NCI-H1105 (cell line): ENCODE data around the gene BST1.
"Not testable (repeated sequence)": the region's sequence is repeated elsewhere in the genome, so short reads cannot be mapped to it uniquely, and the experiment has no call there.

Experiments used
- DNase-seq: peaks from one replicate; lab custom pipeline; 2025; lab: John Stamatoyannopoulos, UW

Gene BST1

DNA sequence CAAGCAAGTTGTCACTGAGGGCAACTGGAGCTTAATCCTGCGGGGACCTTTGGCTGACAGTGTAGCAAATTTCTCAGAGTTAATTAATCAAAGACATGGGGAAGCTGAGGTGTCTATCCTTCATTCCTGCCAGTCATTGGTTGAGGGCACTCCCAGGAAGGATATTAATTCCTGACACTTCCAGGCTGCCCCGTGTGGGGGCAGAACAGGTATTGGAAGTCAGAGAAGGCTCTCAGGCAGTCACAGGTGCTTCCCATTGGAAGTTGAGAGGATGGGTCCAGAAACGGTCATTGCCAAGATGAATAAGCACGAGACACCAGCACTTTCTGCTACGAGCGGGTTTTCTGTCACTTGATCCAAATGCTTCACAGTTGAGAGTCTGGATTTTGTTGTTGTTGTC is 46.1 kb downstream of the BST1 start:
- no peak for DNase-seq

DNA sequence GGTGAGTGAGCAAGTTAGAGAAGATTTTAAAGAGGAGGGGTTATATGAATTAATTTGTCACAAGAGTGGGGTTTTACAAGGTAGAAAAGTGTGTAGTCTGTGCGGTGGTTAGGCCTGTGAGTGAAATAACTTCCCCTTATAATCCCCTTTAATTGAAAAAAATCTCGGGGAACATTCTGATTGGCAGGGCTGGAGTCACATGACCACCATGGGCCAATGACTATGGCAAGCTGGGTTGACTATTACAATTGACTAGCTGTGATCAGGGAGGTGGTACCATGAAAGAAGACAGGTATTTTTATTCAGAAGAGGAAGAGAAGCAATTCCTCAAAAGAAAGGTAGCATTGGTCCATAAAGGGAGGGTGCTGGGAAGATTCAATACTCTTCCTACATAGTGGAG is 48.3 kb downstream of the BST1 start:
- no peak for DNase-seq

DNA sequence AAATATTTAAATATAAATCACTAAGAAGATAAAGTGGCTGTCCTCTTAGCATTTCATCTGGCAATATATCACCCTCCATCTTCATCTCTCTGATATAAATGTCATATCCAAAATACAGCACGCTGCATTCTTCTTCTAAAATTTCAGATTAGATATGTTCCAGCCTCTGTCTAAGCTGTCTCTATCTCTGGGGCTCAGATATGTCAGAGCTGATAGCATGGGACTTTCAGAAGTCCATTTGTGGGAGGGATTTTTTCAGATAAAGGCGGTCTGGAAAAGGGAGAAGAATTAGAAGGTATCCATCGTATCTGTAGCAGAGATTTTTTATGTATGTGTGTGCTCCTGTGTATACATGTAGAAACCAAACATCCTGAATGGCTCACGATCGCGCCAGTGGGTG is 50.2 kb downstream of the BST1 start:
- DNase-seq, result no peak

DNA sequence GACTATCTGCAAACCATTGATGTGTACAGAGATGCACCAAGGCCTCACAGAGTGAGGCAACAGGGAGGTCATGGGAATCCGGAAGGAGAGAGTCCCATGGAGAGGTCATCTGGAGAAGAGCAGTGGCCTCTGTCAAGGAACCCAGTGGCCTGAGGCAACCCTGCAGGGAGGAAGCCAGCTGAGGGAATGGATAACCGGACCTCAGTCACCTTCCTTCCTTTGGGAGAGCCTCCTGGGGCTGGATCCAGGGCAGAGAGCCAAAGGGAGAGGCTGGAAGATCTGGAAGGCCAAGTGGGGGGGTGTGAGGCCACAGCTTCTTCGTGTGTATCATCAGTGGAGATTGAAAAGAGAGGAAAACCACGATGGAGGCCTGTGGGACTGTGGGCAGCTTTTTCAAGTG is 50.9 kb downstream of the BST1 start:
- no peak for DNase-seq

DNA sequence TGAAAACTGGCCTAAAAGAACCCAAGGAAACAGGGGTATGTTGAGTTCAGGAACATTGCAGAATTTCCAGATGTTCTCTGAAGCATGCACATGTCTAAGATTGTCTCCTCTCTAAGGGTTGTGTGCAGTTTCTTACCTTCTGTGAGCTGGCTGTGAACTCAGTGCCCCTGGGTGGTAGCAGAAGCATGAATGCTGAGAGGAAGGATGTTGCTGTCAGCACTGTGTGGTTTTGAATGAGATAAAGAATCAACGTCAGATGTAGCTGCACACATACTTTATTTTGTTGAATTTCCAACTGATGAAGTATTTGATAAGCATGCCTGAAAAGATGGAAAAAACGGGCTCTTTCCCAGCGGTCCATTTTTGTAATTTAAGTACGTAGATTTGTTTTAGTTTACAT is 51.5 kb downstream of the BST1 start:
- no peak for DNase-seq

DNA sequence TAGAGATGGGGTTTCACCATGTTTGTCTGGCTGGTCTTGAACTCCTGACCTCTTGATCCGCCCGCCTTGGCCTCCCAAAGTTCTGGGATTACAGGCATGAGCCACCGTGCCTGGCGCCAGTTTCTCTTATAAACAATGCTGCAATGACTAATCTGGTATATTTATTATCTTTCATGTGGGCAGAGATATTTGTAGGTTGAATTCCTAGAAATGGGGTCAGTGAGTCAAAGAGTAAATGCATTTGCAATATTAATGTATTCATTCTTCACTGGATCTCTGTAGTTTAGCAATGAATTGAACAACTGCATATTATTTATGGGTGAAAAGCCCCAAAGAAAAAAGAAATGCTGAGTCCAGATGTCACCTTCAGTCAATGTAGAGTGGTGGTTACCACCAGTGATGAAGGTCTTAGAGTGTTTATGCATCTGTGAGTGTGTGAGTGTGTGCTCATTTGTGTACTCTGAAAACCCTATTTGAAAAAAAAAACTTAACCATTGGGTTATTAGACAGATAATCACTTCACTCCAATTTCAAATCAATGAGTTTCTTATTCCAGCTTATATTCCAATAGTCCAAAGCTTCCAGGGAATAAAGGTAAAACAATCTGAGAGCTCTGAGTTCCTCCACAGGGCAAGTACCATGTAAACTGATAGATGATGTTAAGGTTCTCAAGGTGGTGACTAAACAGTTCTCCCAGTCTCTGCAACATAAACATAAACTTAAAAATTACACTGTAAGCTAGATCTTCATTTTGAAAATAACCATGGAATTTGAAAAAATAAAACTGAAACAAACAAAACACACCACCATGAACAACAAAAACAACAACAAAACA is 52.7 kb downstream of the BST1 start:
- no peak for DNase-seq

DNA sequence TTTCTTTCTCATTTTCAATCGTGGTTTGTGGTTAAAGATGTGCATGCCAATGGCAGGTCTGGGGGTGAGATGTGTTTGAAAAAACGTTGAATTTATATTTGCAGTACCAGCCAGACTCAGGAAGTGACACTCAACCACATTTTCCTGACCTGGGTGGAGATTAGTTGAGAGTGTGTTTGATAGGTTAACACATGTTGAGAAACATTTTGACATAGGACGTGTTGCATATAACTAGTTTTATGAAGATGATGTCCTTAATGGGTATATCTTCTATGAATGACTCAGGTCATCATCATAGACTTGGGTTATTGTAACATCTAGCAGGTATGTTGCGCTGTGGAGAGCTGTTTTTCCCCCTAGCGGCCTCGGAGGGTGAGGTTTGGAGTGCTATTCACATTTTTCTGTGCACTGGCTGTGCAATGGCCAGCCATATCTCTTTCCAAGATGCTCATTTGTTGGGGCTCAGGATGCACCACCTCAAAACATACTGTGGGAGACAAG is 53.5 kb downstream of the BST1 start:
- DNase-seq, result no peak

DNA sequence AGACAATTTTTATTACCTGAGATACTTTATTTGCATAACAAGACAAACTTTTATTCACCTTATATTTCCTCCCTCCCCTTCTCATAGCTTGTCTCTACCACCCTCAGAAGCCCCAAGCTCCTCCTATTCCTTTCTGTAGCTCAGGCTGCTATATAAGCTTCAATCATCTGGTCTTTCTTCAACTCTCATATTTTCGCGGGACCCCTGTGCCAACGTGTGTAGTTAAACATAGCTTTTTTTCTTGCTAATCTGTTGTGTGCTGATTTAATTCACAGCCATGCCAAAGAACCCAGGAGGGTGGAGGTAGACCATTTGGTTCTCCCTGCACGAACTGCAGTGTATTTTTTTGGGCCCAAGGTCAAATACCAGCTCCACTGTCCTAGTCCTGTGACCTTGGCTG is 54.2 kb downstream of the BST1 start:
- DNase-seq, result no peak

DNA sequence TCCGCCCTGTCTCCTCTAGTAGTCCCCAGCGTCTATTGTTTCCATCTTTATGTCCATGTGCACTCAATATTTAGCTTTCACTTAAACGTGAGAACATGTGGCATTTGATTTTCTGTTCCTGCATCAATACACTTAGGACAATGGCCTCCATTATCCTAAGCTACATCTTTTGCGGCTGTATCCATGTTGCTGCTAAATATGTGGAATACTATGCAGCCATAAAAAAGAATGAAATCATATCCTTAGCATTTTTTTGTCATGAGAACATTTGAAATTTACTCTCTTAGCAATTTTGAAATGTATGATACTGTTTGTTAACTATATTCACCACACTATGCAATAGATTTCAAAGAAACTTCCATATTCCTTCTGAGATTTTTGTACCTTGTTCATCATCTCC is 55.4 kb downstream of the BST1 start:
- no peak for DNase-seq

DNA sequence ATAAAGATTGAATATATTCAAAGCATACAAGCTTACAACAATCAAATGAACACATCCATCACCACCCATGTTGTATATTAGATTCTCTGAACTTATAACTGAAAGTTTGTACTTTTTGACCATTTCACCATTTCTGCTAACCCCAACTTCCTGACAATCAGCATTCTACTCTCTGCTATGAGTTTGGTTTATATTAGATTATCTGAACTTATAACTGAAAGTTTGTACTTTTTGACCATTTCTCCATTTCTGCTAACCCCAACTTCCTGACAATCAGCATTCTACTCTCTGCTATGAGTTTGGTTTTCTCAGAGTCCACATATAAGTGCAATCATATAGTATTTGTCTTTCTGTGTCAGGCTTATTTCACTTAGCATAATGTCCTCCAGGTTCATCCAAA is 59.6 kb downstream of the BST1 start:
- not testable (repeated sequence) for DNase-seq

DNA sequence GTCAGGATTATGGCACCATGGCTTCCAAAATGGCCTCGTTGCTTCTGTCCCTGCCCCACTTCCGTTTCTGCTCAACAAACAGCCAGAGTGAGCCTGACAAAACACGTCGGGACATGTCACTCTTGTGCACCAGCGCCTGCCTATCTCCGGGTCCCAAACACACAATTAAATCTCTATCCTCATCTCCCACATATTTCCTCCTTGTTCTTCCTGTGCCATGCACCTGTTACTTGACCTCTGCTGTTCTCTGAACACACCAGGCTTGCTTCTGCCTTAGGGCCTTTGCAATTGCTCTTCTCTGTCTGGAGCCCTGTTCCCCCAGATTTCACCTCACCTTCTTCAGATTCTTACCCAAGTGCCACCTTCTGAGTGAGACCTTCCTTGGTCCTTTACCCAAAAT is 62.5 kb downstream of the BST1 start:
- DNase-seq, result no peak

DNA sequence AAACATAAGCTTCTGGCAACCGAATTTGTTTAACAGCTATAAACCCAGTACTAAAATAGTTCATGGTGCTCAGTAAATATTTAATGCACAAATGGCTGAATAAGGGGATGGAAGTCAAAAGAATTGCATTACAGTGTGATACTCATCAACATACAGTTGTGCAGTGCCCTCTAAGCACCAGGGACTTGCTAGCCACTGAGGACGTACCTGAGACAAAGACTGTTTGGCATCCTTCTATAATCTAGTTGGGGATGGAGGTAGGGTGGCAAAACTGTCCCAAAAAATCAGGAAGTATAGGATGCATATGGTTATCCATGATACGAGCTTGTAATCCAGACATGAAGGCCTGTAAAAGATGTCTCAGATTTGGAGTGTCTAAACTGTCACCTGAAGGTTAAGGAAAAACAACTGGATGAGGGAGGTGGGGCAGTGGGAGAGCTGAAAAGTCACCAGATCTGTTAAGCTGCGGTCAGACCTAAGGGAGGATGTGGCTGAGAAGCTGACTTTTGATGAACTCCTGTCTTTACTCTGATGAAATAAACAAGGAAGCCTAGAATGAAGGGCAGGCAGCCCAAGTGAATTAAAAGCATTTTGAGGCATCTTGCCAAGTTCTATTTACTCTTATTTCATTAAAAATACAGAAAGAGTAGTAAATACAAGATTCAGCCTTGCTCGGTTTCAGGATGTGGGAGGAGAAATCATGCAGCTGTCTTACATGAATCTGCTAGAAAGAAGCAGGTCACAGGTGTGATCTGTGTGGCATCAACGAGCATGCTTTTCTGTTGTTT is 63.2 kb downstream of the BST1 start:
- no peak for DNase-seq

DNA sequence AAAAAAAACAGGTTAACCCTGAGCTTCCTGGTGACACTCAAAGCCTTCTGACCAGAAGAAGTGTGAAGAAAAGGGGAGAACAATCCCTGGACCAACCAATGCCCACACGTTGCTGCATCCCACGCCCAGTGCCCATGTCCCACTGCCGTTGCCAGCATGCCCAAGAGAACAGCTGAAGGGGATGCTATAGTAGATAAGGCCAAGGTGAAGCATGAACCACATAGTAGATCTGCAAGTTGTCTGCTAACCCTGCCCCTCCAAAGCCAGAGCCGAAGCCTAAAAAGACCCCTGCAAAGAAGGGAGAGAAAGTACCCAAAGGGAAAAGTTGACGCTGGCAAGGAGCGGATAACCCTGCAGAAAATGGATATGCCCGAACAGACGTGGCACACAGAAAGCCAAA is 64.0 kb downstream of the BST1 start:
- DNase-seq, result no peak

DNA sequence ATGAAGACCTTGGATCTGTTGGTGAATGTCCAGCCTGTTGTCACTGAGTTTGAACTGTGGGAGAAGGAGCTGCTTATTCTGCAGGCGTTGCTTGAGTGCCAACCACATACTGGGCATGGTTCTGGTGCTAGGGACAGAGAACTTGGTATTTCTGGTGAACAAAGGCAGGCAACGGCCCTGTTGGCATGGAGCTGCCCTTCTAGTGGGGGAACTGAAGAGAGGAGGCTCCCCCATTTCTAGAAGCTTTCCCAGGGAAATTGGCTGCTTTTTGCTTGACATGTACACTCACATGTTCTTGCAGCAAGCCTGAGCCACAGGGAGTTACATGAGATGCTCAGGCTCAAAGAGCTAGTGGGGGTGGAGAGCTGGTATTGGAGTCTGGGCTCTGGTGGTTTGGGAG is 66.3 kb downstream of the BST1 start:
- no peak for DNase-seq

DNA sequence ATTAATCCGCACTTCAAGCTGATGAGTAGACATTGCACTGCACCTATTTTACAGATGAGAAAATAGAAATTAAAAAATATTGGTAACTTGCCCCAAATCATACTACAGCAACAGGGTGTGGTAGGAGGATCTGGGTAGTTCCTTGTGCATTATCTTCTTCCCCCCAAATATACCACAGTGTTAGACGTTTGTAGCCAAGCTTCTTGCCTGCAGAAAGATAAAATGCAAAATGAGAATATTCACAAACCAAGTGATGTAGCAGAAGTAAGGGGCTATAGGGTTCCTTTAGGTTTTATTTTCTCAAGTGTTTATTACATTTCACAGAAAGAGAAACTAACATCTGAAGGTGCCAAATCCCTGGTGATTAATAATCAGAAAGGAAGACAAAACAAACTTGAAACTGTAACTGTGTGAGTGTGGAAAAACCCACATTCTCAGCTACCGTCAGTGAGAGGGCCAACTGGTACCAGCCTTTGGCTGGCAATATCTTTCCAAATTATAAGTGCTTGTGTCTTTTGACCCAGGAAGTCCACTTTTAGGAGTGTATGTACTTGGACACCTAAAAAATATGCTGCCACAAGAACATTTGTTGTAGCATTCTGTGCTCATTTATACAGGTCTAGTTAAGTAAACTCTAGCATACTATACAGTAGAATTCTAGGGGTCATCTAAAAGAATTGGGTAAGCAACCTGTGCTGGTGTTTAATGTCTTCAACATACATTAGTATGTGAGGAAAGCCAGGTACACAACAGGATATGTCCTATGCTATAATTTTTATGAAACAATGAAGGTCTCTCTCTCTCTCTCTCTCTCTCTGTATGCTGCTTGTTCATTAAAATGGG is 68.6 kb downstream of the BST1 start:
- DNase-seq, result no peak

DNA sequence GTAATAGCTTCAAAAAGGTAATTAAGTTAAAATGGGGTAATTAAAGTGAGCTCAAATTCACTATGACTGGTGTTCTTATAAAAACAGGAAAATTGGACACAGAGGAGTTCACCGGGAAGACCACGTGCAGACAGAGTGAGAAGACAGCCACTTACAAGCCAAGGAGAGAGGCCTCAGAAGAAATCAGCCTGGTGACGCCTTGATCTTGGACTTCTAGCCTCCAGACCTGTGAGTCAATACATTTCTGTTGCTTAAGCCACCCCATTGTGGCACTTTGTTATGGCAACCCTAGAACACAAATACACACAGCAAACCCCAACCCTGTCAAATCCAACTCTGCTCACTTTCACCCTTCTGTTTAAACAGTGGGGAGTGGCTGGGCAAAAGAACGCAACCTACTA is 71.2 kb downstream of the BST1 start:
- no peak for DNase-seq

DNA sequence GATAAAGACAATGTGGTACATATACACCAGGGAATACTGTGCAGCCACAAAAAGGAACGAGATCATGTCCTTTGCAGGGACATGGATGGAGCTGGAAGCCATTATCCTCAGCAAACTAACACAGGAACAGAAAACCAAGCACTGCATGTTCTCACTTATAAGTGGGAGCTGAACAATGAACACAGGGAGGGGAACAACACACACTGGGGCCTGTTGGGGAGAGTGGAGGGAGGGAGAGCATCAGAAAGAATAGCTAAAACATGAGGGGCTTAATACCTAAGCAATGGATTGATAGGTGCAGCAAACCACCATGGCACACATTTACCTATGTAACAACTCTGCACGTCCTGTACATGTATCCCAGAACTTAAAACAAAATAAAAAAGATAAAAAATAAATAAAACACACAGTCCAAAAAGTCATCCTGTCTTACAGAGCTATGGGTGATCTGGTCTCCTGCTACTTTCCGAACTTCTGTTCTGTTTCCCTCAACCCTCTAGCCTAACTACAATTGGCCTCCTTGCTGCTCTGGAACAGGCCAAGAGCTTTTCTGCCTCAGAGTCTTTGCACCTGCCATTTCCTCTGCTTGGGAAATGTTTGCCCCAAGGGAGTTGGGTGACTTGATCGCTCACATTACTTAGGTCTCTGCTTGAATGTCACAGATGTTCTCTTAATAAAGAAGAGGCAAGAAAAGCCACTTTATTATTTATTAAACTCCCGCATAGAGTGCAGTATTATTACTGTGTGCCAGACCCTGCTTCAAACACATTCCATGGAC is 74.2 kb downstream of the BST1 start:
- DNase-seq, result no peak

DNA sequence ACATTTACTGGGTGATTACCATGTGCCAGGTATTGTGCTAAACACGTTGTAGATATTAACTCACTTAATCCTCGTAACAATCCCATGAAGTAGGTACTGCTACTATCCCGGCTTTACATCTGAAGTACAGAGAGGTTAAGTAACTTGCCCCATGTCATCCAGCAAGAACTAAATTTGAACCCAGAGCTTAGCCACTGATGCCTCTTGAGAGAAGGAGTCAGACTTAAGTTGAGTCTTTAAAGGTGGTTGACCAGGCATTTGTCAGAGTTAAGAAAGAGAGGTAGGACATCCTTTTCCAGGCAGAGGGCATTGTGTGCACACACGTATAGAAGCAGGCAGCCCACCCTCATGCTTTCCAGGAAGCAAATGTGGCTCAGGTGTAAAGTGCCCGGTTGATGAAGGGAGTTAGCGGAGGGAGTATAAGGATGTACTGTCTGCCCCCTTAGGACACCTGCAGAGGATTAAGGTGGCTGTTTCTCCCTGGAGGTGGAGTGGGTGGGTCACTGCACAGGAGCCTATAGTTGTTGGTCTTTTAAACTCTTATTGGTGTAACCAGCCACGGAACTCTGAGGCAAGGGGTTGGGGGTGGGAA is 74.9 kb downstream of the BST1 start:
- no peak for DNase-seq

DNA sequence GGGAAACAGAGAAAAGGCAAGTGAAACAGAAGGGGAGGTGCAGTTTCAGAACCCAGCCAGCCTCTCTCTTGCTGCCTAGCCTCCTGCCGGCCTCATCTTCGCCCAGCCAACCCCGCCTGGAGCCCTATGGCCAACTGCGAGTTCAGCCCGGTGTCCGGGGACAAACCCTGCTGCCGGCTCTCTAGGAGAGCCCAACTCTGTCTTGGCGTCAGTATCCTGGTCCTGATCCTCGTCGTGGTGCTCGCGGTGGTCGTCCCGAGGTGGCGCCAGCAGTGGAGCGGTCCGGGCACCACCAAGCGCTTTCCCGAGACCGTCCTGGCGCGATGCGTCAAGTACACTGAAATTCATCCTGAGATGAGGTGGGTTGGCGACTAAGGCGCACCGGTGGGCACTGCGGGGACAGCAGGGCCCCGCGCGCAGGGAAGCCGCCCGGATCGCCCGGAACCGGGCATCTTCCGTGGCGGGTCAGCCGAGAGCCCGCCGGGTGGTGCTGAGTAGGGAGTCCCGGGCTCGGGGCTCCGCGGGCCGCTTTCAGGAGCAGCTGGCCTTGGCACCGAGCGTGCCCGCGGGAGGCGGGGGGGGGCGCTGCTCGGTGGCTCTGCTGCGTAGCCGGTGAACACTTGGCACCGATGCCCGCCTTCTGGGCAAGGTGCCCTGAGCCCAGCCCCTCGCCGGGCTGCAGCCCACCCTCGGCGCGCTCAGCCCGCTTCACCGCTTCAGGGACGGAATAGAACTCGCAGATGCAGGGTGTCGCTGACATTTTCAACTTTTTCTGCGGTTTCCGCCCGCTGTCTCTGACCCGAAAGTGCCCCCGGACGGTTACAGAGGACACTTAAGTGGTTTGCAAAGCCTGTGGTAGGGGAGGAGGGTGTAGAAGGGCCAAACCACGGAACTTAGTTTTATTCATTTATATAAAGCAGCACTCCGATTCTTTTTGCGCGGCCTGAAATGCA is 75.7 kb downstream of the BST1 start, which contains the start of gene CD38:
CD38 (plus strand) TSS at position 40 of the 953 bp plus-strand sequence; CDS start at position 127, 87 bp downstream.
- no peak for DNase-seq

DNA sequence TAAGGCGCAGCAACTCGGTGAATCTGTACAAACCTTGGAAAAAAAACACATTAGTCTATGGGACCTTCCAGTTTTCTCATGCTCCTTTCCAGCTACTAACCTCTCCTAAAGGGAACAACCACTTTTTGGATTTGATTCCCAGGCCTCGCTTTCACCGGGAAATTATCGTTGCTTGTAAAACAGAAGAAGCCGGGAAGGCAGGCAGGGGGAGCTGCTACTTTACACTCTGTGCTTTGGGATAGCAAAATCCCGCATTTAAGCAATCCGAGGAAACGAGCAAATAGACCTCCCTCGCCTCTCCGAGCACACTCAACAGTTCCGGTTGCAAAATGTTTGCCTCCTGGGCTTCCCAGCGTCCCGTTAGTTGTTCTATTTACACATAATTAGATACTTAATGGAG is 76.4 kb downstream of the BST1 start:
- no peak for DNase-seq
